Immature natural killer cell (primary cell): Measurements from ENCODE around the gene NTRK3. TPM values are rescaled to one million over a fixed set of nuclear protein-coding genes. Genes with fewer than 3 reads are reported as not detected.

Experiments
- DNase-seq, 3 donors: peaks; one replicate each; pipeline ENCODE4 v3.0.0; 2022; ENCODE audit warnings: mixed read lengths in 1 of 3
- H3K27ac Mint-ChIP-seq, 6 donors: one replicate each; pipeline ENCODE4 v1.8.0; 2020; ENCODE audit warnings: mixed read lengths in 6 of 6, mild to moderate bottlenecking in 5 of 6, inconsistent platforms in 4 of 6, moderate library complexity in 3 of 6
- H3K27me3 Mint-ChIP-seq, 3 donors: one replicate each; pipeline ENCODE4 v1.8.0; 2020 to 2021; ENCODE audit warnings: low read depth in 3 of 3, mild to moderate bottlenecking in 3 of 3, mixed read lengths in 3 of 3, moderate library complexity in 3 of 3, inconsistent platforms in 1 of 3
- H3K36me3 Mint-ChIP-seq, 3 donors: one replicate each; pipeline ENCODE4 v1.8.0; 2020; ENCODE audit warnings: mixed read lengths in 3 of 3, inconsistent platforms in 2 of 3, mild to moderate bottlenecking in 2 of 3
- H3K4me1 Mint-ChIP-seq, 2 donors: one replicate each; pipeline ENCODE4 v1.8.0; 2020; ENCODE audit warnings: inconsistent platforms in 2 of 2, mild to moderate bottlenecking in 2 of 2, mixed read lengths in 2 of 2, moderate library complexity in 1 of 2
- H3K4me3 Mint-ChIP-seq, 5 donors: one replicate each; pipeline ENCODE4 v1.8.0; 2020; ENCODE audit warnings: mild to moderate bottlenecking in 5 of 5, mixed read lengths in 5 of 5, inconsistent platforms in 3 of 5, moderate library complexity in 3 of 5
- H3K9me3 Mint-ChIP-seq, 6 donors: one replicate each; pipeline ENCODE4 v1.8.0; 2020; ENCODE audit warnings: mild to moderate bottlenecking in 6 of 6, mixed read lengths in 6 of 6, inconsistent platforms in 4 of 6, moderate library complexity in 3 of 6
- polyA plus RNA-seq, 3 donors: library from polyadenylated mRNA; unstranded; fragments of 300-500 nt; fragmentation: Illumina TruSeq; gene quantifications; one replicate each; pipeline ENCODE4 v1.2.3, GENCODE V29; 2021

The NTRK3 gene
- polyA plus RNA-seq, 3 donors from 2014 or later: not detected

DNA sequence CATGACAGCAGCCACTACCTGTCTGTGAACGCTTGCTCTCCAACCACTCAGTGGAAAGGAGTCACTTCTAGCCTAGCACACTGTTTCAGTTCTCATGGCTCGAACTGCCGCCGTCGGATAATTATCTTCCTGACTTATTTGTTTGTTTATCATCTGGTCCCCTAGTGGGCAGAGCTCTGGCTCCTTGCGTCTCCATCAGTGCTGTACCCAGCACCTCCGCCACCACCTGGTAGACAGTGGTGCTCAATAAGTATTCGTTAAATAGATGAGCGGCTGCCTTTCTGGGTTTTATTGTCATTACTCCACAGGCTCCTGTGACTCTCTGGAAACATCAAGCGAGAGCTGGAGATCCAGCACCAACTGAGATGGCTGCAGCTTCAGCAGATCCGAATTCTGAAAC, 297.5 kb downstream of the NTRK3 start:
- Mint-ChIP-seq H3K27ac (no peak overlapping the region), H3K27me3 (peaks cover 0 to 3% (median 0%) of the 10 kb centered on the region in 3 donors), H3K36me3 (no peaks in the 10 kb centered on the region), H3K9me3 (peaks cover 0 to 2% (median 0%) of the 10 kb centered on the region in 6 donors), H3K4me1 (no peaks in the 10 kb centered on the region), H3K4me3 (no peak overlapping the region)
- DNase-seq: no peak

DNA sequence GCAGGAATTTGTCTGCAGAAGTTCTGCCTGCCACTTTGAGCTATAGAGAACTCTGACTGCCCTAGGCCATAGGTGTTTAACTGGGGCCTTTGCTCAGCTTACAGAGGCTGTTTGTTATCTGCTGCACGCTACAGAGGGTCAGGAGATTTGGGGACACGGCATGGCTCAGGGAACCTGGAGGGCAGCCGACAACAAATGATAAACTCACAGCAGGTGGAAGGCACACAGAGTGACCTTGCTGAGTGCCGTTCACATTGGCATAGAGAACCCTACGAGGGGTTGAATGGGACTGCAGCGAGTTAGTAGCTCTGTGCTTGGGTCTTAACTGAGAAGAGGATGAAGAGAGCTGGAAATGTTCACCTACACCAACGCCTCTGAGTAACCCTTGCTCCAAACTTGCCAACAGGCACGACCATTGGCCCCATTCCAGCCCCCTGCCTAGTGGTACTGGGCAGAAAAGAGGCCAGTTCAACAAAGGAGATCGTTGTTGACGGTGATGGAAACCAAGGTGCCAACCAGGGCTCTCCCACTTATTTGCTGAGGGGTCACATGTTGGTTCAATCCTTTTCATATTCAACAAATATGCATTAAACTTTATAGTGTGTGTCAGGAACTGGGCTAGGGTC, 301.1 kb downstream of the NTRK3 start:
- H3K36me3 Mint-ChIP-seq: no peaks in the 10 kb centered on the region
- no peak for DNase-seq
- no peak overlapping the region for H3K4me3 Mint-ChIP-seq
- H3K27me3 Mint-ChIP-seq: peaks cover 1 to 2% (median 2%) of the 10 kb centered on the region in 3 donors
- H3K27ac Mint-ChIP-seq: no peak overlapping the region
- no peaks in the 10 kb centered on the region for H3K4me1 Mint-ChIP-seq
- H3K9me3 Mint-ChIP-seq: peaks cover 0 to 2% (median 0%) of the 10 kb centered on the region in 6 donors

DNA sequence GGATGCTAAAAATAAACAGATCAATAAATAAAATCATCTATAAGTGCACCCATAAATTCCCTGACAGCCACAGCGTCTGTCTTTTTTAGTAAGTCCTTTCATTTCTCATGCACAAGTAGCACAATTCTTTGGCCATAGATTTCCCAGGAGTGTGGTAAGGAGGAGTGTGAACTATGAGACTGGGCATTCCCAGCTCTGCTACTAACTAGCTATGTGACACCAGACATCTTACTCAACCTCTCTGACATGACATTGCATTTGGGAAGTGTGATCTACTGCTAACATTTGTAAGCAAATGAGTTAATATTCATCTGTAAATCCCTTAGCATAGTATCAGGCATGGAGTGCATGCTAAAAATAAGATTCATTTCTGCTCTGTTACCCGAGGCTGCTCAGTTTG, 301.7 kb downstream of the NTRK3 start:
- DNase-seq: no peak
- H3K4me1 Mint-ChIP-seq: no peaks in the 10 kb centered on the region
- no peak overlapping the region for H3K4me3 Mint-ChIP-seq
- H3K27ac Mint-ChIP-seq: no peak overlapping the region
- H3K36me3 Mint-ChIP-seq: no peaks in the 10 kb centered on the region
- peaks cover 2 to 3% (median 2%) of the 10 kb centered on the region in 3 donors for H3K27me3 Mint-ChIP-seq
- peaks cover 0 to 2% (median 0%) of the 10 kb centered on the region in 6 donors for H3K9me3 Mint-ChIP-seq

DNA sequence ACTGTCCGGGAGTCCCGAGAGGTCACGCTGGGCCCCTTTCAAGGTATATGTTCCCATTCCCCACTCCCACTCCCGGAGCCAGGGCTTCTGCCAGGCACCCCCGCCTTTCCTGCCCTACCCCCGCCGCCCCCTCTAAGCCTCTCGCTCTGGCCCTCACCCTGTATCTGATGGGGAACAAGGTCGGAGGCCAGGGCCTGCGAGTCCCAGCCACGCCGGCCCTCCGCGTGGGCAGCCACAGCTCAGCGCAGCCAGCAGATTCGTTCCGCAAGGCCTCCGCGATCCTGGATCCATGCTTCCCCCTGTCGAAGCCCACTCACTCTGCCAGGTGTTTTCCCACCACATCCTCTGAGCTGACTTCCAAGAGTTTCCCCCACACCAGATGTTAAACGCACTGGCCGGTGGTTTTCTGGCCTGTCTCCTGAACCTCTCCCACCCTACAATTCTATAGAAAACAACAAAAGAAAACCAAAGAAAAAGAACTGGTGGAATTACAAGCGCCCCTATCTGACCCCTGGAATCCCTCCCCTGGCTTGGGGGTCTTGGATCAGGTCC, 303.7 kb downstream of the NTRK3 start:
- Mint-ChIP-seq H3K4me1 (no peaks in the 10 kb centered on the region), H3K9me3 (peaks cover 0 to 2% (median 0%) of the 10 kb centered on the region in 6 donors), H3K27ac (no peak overlapping the region), H3K36me3 (no peaks in the 10 kb centered on the region), H3K4me3 (no peak overlapping the region), H3K27me3 (peaks cover 2 to 4% (median 3%) of the 10 kb centered on the region in 3 donors)
- DNase-seq: no peak

DNA sequence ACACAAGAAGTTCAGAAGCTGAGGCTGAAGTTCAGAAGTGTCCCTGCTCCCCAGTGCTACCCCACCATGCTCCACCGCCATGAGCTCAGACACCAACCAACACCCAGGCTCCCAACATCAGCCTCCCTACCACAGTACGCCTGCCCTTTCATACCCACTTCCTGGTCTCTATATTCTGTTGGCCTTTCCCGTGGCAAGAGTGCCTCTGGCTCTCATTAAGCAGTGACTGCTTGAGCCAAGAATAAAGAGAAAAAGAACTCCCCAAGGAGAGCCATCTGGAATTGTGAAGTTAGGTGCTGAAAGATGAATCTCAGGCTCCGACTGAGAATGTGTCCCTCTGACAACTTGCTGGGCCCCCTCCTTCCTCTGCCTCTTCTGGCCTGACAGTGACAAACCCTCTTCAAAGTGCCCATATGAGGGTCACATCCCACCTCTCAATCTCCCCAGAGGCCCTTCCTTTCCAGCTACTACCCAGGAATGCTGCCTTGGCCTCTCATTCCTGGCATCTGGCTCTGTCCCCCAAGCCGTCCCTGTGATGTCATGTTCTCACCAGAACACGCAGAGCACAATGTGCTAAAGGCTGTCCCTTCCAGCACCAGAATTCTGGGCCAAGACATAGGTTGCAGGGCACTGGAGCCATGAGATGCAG, 306.8 kb downstream of the NTRK3 start:
- Mint-ChIP-seq H3K27me3 (peaks cover 2 to 6% (median 5%) of the 10 kb centered on the region in 3 donors), H3K9me3 (peaks cover 0 to 2% (median 0%) of the 10 kb centered on the region in 6 donors), H3K4me1 (no peaks in the 10 kb centered on the region), H3K27ac (no peak overlapping the region), H3K4me3 (no peak overlapping the region), H3K36me3 (no peaks in the 10 kb centered on the region)
- no peak for DNase-seq

DNA sequence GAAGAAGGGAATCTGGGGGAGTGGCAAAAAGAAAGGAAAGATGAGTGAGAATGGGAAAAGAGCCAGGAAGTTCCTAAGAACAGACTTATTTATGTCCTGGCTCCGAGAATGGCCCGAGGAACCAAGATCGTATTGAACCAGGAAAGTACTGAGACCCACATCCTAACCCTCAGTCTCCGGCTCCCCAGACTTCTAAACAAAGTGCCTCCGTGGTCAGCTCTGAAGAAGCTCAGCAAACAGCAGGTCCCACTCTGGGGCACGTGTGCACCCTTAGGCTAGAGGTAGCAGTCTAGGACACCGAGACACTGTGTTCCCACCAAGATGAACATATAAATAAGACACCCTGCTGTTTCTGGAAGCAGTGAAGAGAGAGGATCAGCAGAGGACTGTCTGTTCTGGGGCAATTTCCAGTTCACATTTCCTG, 307.4 kb downstream of the NTRK3 start:
- H3K36me3 Mint-ChIP-seq: no peaks in the 10 kb centered on the region
- peaks cover 0 to 2% (median 0%) of the 10 kb centered on the region in 6 donors for H3K9me3 Mint-ChIP-seq
- H3K4me1 Mint-ChIP-seq: no peaks in the 10 kb centered on the region
- no peak overlapping the region for H3K4me3 Mint-ChIP-seq
- DNase-seq: no peak
- peaks cover 2 to 6% (median 5%) of the 10 kb centered on the region in 3 donors for H3K27me3 Mint-ChIP-seq
- no peak overlapping the region for H3K27ac Mint-ChIP-seq

DNA sequence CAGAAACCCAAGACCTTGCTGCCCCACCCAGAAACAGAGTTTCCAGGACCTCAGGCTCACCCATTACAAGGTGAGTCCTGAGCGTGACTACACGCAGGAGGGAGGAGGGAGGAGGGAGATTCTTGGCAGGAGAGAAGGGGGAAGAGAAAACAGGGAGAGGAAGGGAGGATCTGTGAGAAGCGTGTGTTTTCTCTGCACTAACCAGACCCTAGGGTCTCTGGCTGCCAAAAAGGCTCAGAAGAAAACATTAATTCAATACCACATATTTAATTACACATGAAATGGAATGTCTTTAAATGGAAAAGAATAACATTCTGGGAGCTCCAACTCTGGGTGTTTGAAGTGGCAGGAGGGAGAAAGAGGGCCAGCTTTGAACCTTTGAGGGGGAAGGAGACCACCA, 309.0 kb downstream of the NTRK3 start:
- no peak overlapping the region for H3K4me3 Mint-ChIP-seq
- H3K27ac Mint-ChIP-seq: no peak overlapping the region
- peaks cover 2 to 4% (median 3%) of the 10 kb centered on the region in 3 donors for H3K27me3 Mint-ChIP-seq
- H3K9me3 Mint-ChIP-seq: no peaks in the 10 kb centered on the region
- H3K36me3 Mint-ChIP-seq: no peaks in the 10 kb centered on the region
- no peak for DNase-seq
- no peaks in the 10 kb centered on the region for H3K4me1 Mint-ChIP-seq

DNA sequence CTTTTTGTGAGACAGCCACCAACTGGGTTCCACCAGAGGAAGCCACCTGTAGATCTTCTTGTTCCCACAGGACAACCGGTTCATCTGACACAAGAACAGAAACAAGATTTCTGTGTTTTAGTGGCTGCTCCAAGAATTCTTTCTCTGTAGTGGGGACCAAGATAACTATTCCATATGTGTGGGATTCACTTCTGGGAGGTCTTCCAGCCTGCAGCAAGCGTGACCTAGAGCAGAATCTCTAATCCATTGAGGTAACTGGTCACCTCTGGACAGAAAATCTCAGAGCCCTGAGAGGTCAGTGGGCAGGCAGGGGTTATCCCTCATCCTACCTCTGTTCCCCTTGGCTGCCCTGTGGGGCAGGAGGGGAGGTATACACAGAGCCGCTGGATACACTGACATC, 311.3 kb downstream of the NTRK3 start:
- H3K4me3 Mint-ChIP-seq: no peak overlapping the region
- no peaks in the 10 kb centered on the region for H3K9me3 Mint-ChIP-seq
- DNase-seq: no peak
- no peaks in the 10 kb centered on the region for H3K36me3 Mint-ChIP-seq
- H3K27ac Mint-ChIP-seq: no peak overlapping the region
- peaks cover 2 to 4% (median 2%) of the 10 kb centered on the region in 3 donors for H3K27me3 Mint-ChIP-seq
- no peaks in the 10 kb centered on the region for H3K4me1 Mint-ChIP-seq

DNA sequence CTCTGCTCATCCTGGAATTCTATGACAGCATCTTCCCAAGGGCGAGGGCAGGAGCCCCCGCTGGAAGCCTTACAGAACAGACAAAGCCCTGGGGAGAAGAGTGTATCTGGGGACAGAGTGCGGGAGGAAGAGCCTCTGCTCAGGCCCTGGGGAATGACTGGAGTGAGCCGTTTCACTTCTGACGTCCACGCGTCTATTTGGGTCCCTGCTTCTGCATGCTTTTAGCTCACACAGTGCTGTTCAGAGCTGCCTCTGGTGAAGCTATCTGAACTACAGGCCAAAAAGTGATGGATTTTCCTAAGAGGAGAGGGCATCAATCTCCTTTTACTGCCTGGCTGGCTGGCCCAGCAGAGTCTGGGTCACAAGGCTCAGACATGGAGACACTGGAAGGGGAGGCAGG, 311.8 kb downstream of the NTRK3 start:
- Mint-ChIP-seq H3K27me3 (peaks cover 2 to 4% (median 2%) of the 10 kb centered on the region in 3 donors), H3K9me3 (peaks cover 0 to 4% (median 0%) of the 10 kb centered on the region in 6 donors), H3K36me3 (no peaks in the 10 kb centered on the region), H3K27ac (no peak overlapping the region), H3K4me1 (no peaks in the 10 kb centered on the region), H3K4me3 (no peak overlapping the region)
- DNase-seq: no peak

DNA sequence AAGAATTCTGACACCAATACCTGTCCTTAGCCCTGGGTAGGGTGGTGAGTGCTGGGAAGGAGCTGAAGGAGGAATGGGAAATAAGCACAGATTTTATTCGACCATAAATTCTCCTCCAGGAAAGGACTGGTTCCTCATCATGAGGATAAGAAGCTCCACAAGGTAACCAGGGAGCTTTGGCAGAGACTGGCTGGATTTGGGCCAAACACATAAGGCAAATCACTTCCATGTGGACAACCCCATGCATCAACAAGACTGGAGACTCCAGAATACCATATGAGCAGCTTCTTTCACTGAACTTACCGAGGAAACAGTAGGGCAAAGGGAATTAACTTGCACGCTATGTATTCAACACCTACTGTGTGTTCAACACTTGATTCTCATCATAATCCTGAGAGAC, 312.5 kb downstream of the NTRK3 start:
- no peaks in the 10 kb centered on the region for H3K4me1 Mint-ChIP-seq
- no peaks in the 10 kb centered on the region for H3K36me3 Mint-ChIP-seq
- H3K9me3 Mint-ChIP-seq: peaks cover 0 to 4% (median 0%) of the 10 kb centered on the region in 6 donors
- H3K27me3 Mint-ChIP-seq: peaks cover 2 to 4% (median 2%) of the 10 kb centered on the region in 3 donors
- no peak for DNase-seq
- H3K27ac Mint-ChIP-seq: no peak overlapping the region
- H3K4me3 Mint-ChIP-seq: no peak overlapping the region

DNA sequence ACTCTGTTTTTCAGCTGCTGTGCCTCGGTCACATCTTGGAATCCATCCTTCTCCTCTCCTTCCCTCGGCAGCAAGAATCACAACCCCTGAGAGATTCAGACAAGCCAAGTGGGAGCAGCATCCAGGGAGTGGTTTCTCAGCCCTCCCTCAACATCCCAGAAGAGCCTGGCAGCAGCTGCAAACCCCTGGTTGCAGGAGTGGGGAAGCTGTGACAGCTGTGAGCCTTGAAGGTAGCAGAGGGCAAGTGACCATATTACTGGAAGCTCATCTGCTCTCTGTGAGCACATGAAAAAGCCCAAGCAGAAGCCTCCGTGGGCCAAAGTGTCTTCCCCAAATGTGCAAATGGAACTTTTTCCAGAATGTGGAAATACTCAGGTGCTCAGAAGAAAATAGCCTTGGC, 312.9 kb downstream of the NTRK3 start:
- Mint-ChIP-seq H3K27me3 (peaks cover 2% of the 10 kb centered on the region in 3 donors), H3K27ac (no peak overlapping the region)

DNA sequence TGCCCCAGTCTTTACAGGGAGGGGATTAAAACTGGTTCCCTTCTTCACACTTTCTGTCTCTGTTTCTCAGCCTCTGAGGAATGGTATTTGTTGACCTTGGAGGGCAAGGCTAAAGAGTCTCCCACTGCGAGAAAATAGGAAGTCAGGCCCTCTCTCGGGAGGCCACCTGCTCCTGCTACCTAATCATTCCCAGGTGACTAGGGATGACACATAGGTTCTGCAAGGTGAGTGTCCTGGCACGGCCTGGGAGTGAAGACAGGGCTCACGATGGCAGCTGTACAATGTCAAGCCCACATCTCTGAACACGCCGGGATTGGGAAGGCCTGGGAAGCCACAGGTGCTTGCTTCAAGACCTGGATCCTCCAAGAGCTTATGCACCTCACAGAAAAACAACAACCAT, 314.2 kb downstream of the NTRK3 start:
- H3K27me3 Mint-ChIP-seq: peaks cover 2% of the 10 kb centered on the region in 3 donors
- no peak for DNase-seq
- no peaks in the 10 kb centered on the region for H3K4me1 Mint-ChIP-seq
- no peak overlapping the region for H3K4me3 Mint-ChIP-seq
- H3K27ac Mint-ChIP-seq: no peak overlapping the region
- H3K9me3 Mint-ChIP-seq: peaks cover 0 to 4% (median 0%) of the 10 kb centered on the region in 6 donors
- no peaks in the 10 kb centered on the region for H3K36me3 Mint-ChIP-seq

More for the DNA sequence above, 312.9 kb downstream of the NTRK3 start:
- no peaks in the 10 kb centered on the region for H3K36me3 Mint-ChIP-seq
- no peaks in the 10 kb centered on the region for H3K4me1 Mint-ChIP-seq
- peaks cover 0 to 4% (median 0%) of the 10 kb centered on the region in 6 donors for H3K9me3 Mint-ChIP-seq
- no peak for DNase-seq
- H3K4me3 Mint-ChIP-seq: no peak overlapping the region

DNA sequence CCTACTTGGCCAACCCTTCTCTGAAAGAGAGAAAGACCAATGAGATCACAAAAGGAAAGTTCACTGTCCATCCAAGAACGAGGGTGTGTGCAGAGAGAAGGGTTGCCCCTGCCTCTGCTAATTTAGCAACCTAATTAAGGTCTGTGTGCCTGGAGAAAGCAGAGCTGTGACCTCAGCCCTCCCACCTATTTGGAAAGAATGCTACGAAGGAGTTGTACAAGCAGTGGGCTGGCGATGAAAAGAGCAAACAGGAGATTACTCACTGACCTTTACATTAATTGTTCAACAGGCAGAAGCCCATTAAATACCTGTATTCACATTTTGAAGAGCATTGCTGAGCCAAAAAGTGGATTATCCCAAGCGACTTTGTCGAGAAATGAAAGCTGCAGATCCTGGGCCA, 314.9 kb downstream of the NTRK3 start:
- no peak overlapping the region for H3K4me3 Mint-ChIP-seq
- H3K4me1 Mint-ChIP-seq: no peaks in the 10 kb centered on the region
- DNase-seq: no peak
- peaks cover 0 to 4% (median 0%) of the 10 kb centered on the region in 6 donors for H3K9me3 Mint-ChIP-seq
- peaks cover 1 to 2% (median 2%) of the 10 kb centered on the region in 3 donors for H3K27me3 Mint-ChIP-seq
- H3K36me3 Mint-ChIP-seq: no peaks in the 10 kb centered on the region
- no peak overlapping the region for H3K27ac Mint-ChIP-seq

DNA sequence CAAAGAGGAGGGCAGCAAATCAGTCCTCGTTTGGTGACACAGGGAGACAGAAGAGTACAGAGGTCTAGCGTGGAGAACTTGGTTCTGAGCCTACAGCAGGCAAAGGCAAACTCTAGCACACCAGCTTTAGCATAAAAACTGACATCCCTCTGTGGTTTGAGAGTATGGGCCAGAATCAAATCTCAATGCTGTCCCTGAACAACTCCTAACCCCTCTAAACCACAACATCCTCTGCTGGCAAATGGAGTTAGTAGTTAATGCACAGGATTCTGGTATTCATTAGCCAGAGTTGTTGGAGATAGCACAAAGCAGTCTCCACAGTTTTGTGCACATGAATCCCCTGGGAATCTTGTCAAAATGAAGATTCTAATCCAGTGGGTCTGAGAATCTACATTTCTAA, 315.8 kb downstream of the NTRK3 start:
- peaks cover 0 to 2% (median 1%) of the 10 kb centered on the region in 3 donors for H3K27me3 Mint-ChIP-seq
- H3K36me3 Mint-ChIP-seq: no peaks in the 10 kb centered on the region
- H3K9me3 Mint-ChIP-seq: peaks cover 0 to 4% (median 0%) of the 10 kb centered on the region in 6 donors
- DNase-seq: no peak
- H3K4me3 Mint-ChIP-seq: no peak overlapping the region
- no peak overlapping the region for H3K27ac Mint-ChIP-seq
- no peaks in the 10 kb centered on the region for H3K4me1 Mint-ChIP-seq
